Neural progenitor cell (in vitro differentiated cells): ENCODE data around the gene COX5A.

Experiments
- CTCF ChIP-seq: fragments of 200-600 bp; sonication (generic); IDR thresholded peaks from 2 replicates; pipeline ENCODE4 v1.5.1; 2017; ENCODE audit warnings: antibody characterized with exemption, mild to moderate bottlenecking
- EZH2 ChIP-seq: fragments of 200-600 bp; sonication (generic); IDR thresholded peaks from 2 replicates; pipeline ENCODE4 v1.6.1; 2017; ENCODE audit warnings: antibody characterized with exemption, mild to moderate bottlenecking, moderate library complexity
- EZH2phosphoT487 ChIP-seq: fragments of 200-600 bp; sonication (generic); IDR thresholded peaks from 2 replicates; pipeline ENCODE4 v1.6.1; 2017; ENCODE audit warnings: antibody characterized with exemption

GRCh38 chr15:74892313-74892712 is 45.6 kb downstream of the COX5A start:
- TF ChIP-seq CTCF (no peak), EZH2 (no peak), EZH2phosphoT487 (no peak)
